ENCODE results near the gene GPR119.
"Not testable (repeated sequence)": the region's sequence is repeated elsewhere in the genome, so short reads cannot be mapped to it uniquely, and the experiment has no call there.

GPR119 gene

GRCh38 chrX:130385520-130385919, at the start of gene GPR119:
TSS of gene GPR119 (minus strand) at chrX:130385674. CDS start at chrX:130385447, 227 bp downstream.
- DNase-seq, result no peak

GRCh38 chrX:130429236-130429635, 43.8 kb upstream of the GPR119 start:
- DNase-seq, result not testable (repeated sequence)

- no peak for DNase-seq
Observed at GRCh38 chrX:130426531-130426930, 41.1 kb upstream of the GPR119 start.

- no peak for DNase-seq
Observed at GRCh38 chrX:130419263-130419662, 33.8 kb upstream of the GPR119 start.

- DNase-seq, result no peak
Observed at GRCh38 chrX:130418740-130419139, 33.3 kb upstream of the GPR119 start.

GRCh38 chrX:130418066-130418465, 32.6 kb upstream of the GPR119 start:
- DNase-seq, result no peak

- DNase-seq, result no peak
Observed at GRCh38 chrX:130416785-130417184, 31.3 kb upstream of the GPR119 start.

GRCh38 chrX:130415201-130415600, 29.7 kb upstream of the GPR119 start:
- DNase-seq, result no peak

GRCh38 chrX:130414800-130415199, 29.3 kb upstream of the GPR119 start:
- DNase-seq, result no peak

- no peak for DNase-seq
Observed at GRCh38 chrX:130413415-130413814, 27.9 kb upstream of the GPR119 start.

GRCh38 chrX:130402208-130402684, 16.8 kb upstream of the GPR119 start:
- DNase-seq, result no peak

GRCh38 chrX:130401415-130402207, 16.1 kb upstream of the GPR119 start, which contains the start of gene RBMX2:
TSS of gene RBMX2 (plus strand) at chrX:130401987. CDS start at chrX:130402033, 46 bp downstream.
- peak; percentile 51 for DNase-seq

GRCh38 chrX:130395341-130395740, 9.9 kb upstream of the GPR119 start:
- DNase-seq, result no peak

GRCh38 chrX:130393451-130394074, 8.1 kb upstream of the GPR119 start:
- peak; percentile 19 for DNase-seq

GRCh38 chrX:130386408-130386808, 934 bp upstream of the GPR119 start:
- DNase-seq, result no peak

GRCh38 chrX:130378024-130378669, 7.3 kb downstream of the GPR119 start:
- DNase-seq, result no peak

GRCh38 chrX:130376077-130376476, 9.4 kb downstream of the GPR119 start:
- no peak for DNase-seq

- DNase-seq, result not testable (repeated sequence)
Observed at GRCh38 chrX:130352050-130352449, 33.4 kb downstream of the GPR119 start.

- DNase-seq, result no peak
Observed at GRCh38 chrX:130351567-130351966, 33.9 kb downstream of the GPR119 start.

GRCh38 chrX:130347321-130347720, 38.2 kb downstream of the GPR119 start:
- no peak for DNase-seq

GRCh38 chrX:130343411-130343810, 42.1 kb downstream of the GPR119 start:
- no peak for DNase-seq

GRCh38 chrX:130340271-130340670, 45.2 kb downstream of the GPR119 start:
- DNase-seq, result peak; percentile 8

GRCh38 chrX:130339408-130340222, 45.9 kb downstream of the GPR119 start, which contains the start of gene SLC25A14:
TSS of gene SLC25A14 (plus strand) at chrX:130339919. CDS start at chrX:130340279, 360 bp downstream.
- DNase-seq, result peak; percentile 55
